Measurements from ENCODE around the gene SSR3.

DNA sequence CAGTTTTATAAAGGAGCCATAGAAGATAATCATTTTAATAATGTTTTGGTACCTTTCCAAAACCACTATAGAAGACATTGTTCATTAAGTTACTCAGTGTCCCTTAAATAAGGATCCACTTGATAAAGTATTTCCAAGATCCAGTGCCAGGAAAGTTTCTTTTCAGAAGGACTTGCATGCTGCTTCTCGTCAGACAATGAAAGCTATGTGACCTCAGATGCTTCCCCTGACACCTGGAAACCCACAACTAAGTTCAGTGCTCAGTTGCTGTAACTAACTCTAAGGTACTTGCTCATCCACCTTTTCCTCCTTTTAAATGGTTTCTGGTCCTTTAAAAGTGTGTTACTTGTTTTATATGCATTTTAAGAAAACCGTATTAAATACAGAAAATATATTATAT lies 7.3 kb downstream of the SSR3 start:
- TF ChIP-seq, protein P1, sequence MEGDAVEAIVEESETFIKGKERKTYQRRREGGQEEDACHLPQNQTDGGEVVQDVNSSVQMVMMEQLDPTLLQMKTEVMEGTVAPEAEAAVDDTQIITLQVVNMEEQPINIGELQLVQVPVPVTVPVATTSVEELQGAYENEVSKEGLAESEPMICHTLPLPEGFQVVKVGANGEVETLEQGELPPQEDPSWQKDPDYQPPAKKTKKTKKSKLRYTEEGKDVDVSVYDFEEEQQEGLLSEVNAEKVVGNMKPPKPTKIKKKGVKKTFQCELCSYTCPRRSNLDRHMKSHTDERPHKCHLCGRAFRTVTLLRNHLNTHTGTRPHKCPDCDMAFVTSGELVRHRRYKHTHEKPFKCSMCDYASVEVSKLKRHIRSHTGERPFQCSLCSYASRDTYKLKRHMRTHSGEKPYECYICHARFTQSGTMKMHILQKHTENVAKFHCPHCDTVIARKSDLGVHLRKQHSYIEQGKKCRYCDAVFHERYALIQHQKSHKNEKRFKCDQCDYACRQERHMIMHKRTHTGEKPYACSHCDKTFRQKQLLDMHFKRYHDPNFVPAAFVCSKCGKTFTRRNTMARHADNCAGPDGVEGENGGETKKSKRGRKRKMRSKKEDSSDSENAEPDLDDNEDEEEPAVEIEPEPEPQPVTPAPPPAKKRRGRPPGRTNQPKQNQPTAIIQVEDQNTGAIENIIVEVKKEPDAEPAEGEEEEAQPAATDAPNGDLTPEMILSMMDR (IDR thresholded peaks at IDR 0.05; ENCODE audit: insufficient read depth, low read length) = no peak
- TF ChIP-seq POLR2AphosphoS5 (IDR thresholded peaks at IDR 0.05; ENCODE audit: low read depth) (no peak), REST (IDR thresholded peaks at IDR 0.05; ENCODE audit: insufficient replicate concordance, low read depth) (no peak), GABPA (IDR thresholded peaks at IDR 0.05; ENCODE audit: low read depth) (no peak), SPI1 (IDR thresholded peaks at IDR 0.05; ENCODE audit: borderline replicate concordance, low read depth) (no peak)

Measured in HL-60 (cell line).